ENCODE measurements around the gene SLC24A1.
A peak's percentile ranks its signal among the peaks of the same experiment; 100 is the strongest.
"Not testable (repeated sequence)": the region's sequence is repeated elsewhere in the genome, so short reads cannot be mapped to it uniquely, and the experiment has no call there.

The SLC24A1 gene

GRCh38 chr15:65603134-65603533 lies 18.6 kb upstream of the SLC24A1 start:
- no peak for DNase-seq (ENCODE audit: low read depth)
- TF ChIP-seq, protein P1, sequence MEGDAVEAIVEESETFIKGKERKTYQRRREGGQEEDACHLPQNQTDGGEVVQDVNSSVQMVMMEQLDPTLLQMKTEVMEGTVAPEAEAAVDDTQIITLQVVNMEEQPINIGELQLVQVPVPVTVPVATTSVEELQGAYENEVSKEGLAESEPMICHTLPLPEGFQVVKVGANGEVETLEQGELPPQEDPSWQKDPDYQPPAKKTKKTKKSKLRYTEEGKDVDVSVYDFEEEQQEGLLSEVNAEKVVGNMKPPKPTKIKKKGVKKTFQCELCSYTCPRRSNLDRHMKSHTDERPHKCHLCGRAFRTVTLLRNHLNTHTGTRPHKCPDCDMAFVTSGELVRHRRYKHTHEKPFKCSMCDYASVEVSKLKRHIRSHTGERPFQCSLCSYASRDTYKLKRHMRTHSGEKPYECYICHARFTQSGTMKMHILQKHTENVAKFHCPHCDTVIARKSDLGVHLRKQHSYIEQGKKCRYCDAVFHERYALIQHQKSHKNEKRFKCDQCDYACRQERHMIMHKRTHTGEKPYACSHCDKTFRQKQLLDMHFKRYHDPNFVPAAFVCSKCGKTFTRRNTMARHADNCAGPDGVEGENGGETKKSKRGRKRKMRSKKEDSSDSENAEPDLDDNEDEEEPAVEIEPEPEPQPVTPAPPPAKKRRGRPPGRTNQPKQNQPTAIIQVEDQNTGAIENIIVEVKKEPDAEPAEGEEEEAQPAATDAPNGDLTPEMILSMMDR (conservative IDR thresholded peaks at IDR 0.05; ENCODE audit: low read depth, low read length) = no peak
- no peak overlapping the region for H3K4me3 ChIP-seq (ENCODE audit: low read depth, low read length)

GRCh38 chr15:65603559-65603958 lies 18.2 kb upstream of the SLC24A1 start:
- DNase-seq (ENCODE audit: low read depth) = no peak
- TF ChIP-seq, protein P1 (conservative IDR thresholded peaks at IDR 0.05; ENCODE audit: low read depth, low read length) = no peak
- H3K4me3 ChIP-seq (ENCODE audit: low read depth, low read length) = no peak overlapping the region

DNA sequence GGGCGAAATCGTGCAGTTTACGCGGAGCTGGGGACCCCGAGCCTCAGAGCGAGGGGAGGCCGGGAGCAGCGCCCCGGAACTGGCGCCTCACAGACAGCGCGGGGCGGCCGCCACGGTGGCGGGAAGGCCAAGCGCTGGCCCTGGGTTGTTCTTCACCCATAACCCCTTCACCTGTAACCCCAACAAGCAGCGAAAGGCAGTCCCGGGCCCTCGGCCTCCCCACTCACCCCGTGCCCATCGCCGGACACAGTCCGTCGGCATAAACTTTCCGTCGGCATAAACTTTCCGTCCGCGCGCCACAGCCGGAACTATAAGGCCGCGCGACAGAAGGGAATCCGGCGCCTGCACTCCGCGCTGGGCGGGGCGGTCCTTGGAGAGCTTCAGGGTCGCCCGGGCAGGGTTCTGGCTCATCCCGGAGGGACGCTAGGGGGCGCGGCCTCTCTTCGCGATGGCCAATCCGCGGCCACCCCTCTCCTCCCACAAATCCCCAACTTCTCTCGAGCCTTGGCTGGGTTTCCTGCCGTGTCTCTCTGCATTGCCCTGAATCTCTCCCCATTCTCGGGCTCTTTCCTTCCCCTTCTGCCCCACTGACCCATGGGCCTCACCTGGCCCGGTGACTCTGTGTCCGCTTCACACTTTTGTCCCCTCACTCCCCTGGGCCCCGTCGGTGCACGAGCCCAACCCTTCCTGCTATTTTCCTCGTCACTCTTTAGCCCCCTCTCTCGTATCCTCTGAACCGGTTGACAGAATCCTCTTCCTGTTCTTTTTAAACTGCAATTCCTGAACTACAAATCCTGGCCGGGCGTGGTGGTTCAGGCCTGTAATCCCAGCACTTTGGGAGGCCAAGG lies 10.6 kb upstream of the SLC24A1 start, which contains the start of gene INTS14:
TSS of gene INTS14 (minus strand) at position 261 of the 848 bp plus-strand sequence. CDS start 3,751 bp downstream, outside the sequence.
- peak; percentile 98 for DNase-seq (ENCODE audit: low read depth)

DNA sequence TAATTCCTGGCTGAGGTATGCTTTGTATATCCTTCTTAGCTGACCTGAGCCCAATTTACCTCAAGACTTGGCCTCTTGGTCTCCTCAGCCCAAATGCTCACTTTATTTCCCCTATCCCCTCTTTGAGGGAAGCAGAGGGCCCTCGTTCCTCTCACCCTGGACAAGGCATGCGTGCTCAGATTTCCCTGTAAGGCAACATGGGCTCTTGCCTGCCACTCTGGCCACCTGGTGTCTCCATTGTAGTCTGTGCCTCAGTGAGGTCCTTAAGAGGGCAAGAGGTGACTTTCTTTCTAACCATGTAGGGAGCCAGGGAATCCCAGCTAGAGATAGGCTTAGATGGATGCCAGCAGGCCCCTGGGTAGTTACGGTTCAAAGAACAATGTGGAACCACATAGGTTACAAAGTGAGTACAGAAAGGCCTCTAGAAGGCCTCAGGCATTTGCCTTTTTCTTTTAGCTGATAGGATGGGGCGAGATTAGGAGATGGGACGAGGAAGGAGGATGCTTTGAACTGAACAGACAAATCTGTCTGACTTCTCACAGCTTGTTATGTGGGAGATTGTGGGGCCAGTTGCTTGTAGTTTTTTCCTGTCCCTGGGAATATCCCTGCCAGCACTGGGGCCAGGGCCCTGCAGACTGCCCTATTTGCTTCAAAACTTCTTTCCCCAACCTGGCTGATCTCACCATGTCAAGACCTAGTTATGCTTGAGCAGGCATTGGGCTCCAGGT lies 9.7 kb upstream of the SLC24A1 start:
- H3K4me3 ChIP-seq (ENCODE audit: low read depth, low read length) = peak overlapping the region; percentile 94
- TF ChIP-seq, protein P1 (conservative IDR thresholded peaks at IDR 0.05; ENCODE audit: low read depth, low read length) = peak; percentile 6
- DNase-seq (ENCODE audit: low read depth) = peak; percentile 3

More for the DNA sequence above, 10.6 kb upstream of the SLC24A1 start, which contains the start of gene INTS14:
- H3K4me3 ChIP-seq (ENCODE audit: low read depth, low read length) = peak within 1 kb of the TSS; percentile 94
- TF ChIP-seq, protein P1 (conservative IDR thresholded peaks at IDR 0.05; ENCODE audit: low read depth, low read length) = peak; percentile 44

- H3K4me3 ChIP-seq (ENCODE audit: low read depth, low read length) = no peak overlapping the region
- TF ChIP-seq, protein P1 (conservative IDR thresholded peaks at IDR 0.05; ENCODE audit: low read depth, low read length) = no peak
- DNase-seq (ENCODE audit: low read depth) = no peak
Measured at GRCh38 chr15:65612616-65612946, 9.2 kb upstream of the SLC24A1 start.

- DNase-seq (ENCODE audit: low read depth) = no peak
- H3K4me3 ChIP-seq (ENCODE audit: low read depth, low read length) = no peak overlapping the region
- TF ChIP-seq, protein P1 (conservative IDR thresholded peaks at IDR 0.05; ENCODE audit: low read depth, low read length) = no peak
Measured at GRCh38 chr15:65612949-65613744, 8.6 kb upstream of the SLC24A1 start.

GRCh38 chr15:65615887-65616286 lies 5.9 kb upstream of the SLC24A1 start:
- H3K4me3 ChIP-seq (ENCODE audit: low read depth, low read length); DNase-seq (ENCODE audit: low read depth): not testable (repeated sequence)
